GM04504 (cell line): ENCODE data around the gene PRRG3.

ENCODE experiments used
- DNase-seq: peaks from one replicate; pipeline ENCODE4 v3.0.0-alpha.2; 2012; ENCODE audit warnings: low read depth

PRRG3 gene

DNA sequence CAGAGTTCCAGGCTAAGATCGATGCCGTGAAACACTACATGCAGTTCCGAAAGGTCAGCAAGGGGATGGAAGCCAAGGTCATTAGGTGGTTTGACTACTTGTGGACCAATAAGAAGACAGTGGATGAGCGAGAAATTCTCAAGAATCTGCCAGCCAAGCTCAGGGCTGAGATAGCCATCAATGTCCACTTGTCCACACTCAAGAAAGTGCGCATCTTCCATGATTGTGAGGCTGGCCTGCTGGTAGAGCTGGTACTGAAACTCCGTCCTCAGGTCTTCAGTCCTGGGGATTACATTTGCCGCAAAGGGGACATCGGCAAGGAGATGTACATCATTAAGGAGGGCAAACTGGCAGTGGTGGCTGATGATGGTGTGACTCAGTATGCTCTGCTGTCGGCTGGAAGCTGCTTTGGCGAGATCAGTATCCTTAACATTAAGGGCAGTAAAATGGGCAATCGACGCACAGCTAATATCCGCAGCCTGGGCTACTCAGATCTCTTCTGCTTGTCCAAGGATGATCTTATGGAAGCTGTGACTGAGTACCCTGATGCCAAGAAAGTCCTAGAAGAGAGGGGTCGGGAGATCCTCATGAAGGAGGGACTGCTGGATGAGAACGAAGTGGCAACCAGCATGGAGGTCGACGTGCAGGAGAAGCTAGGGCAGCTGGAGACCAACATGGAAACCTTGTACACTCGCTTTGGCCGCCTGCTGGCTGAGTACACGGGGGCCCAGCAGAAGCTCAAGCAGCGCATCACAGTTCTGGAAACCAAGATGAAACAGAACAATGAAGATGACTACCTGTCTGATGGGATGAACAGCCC is 48.6 kb downstream of the PRRG3 start:
- DNase-seq: no peak

DNA sequence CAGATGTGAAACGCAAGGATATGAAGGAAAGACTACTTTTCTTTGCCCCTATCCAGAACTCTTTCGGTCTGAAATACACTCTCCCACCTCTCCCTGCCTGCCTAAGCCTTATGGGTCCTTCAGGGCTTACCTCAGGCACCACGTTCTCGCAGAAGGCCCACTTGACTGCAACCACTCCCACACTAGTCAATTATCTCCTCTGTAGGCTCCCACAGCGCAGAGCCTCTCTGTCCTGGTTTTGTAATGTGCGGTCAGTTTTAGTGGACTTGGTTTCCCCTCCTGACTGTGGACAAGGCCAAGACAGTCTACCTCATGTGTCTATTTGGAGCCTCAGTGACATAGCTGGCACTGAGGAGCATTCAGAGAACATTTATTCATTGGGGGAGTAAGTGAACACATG is 50.4 kb downstream of the PRRG3 start:
- no peak for DNase-seq

DNA sequence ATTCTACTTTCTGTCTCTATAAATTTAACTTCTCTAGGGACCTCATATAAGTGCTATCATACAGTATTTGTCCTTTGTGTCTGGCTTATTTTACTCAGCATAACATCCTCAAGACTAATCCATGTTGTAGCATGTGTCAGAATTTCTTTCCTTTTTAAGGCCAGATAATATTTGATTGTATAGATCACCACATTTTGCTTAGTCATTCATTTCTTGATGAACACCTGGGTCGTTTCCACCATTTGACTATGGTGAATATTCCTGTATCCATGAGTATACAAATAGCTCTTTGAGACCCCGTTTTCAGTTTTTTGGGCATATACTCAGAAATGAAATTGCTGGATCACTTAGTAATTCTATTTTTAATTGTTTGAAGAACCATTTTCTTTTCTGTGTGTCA is 51.2 kb downstream of the PRRG3 start:
- DNase-seq: no peak

- DNase-seq: no peak
These were observed 55.3 kb downstream of the PRRG3 start for GRCh38 chrX:151750511-151750910.

DNA sequence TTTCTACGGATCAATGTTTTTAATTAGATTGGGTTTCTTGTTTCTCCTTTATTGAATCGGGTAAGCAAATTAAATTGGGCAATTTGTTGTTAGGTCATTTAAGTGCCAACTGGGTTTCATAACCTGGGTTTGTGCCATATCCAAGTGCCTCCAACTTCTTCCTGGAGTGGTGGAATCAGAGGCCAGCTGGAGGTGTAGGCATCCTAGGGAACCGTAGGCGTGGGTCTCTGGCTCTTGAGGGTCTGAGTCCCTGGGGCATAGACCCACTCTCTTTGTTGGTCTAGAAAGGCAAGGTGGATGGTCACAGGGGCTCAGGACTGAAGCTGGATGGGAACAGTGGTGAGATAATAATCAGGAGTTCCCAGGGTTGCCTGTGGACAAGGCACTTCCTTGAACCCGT is 57.6 kb downstream of the PRRG3 start:
- DNase-seq: no peak

GRCh38 chrX:151753313-151754046 is 58.2 kb downstream of the PRRG3 start:
- DNase-seq: peak; percentile 34

- peak; percentile 64 for DNase-seq
These were observed 58.8 kb downstream of the PRRG3 start for GRCh38 chrX:151754047-151754429.

DNA sequence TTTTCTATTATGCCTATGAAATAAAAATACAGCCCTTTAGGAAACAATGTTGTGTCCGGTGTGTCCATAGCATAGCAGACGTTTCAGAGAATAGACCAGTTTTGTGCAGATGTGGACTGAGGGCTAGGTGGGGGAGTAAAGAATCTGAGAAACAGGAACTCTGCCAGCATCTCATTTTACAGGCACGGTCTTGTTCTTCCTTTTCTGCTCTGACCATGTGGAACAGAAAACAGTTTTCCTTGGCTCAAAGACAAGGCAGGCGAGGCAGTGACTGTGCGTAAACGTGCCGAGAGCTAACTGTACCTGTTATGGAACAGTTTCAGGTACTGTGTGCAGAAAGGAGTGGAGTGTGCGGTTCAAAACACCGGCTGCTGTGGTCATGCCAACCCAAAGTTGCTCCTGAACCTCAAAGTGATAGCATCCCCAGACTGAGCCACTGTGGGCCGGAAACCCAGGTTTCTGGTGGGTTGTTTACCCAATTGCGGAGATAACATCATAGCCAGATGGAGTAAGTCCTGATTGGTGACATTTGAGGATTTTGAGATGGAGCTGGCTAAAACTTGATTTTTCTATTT is 59.5 kb downstream of the PRRG3 start:
- DNase-seq: no peak
